K562 (cell line): ENCODE results near the gene PGPEP1. TPM values are rescaled to one million over a fixed set of nuclear protein-coding genes. Genes with fewer than 3 reads are reported as not detected.

Experiments
- ATF6 ChIP-seq: sonication (generic); formaldehyde crosslinking; IDR thresholded peaks from 2 replicates; pipeline ENCODE4 v1.4.0; 2020; ENCODE audit warnings: mild to moderate bottlenecking, missing genetic modification reagents
- BACH1 ChIP-seq: fragments of 200-800 bp; sonication (Bioruptor generic); IDR thresholded peaks from 2 replicates; pipeline ENCODE4 v1.6.1; 2016; ENCODE audit warnings: missing genetic modification characterization, missing compliant biosample characterization
- BRCA1 ChIP-seq, 2 experiments: fragments of 450-650 bp in 1 of 2; sonication (generic) in 1 of 2; formaldehyde crosslinking in 1 of 2; IDR thresholded peaks; 2 replicates each; pipeline versions ENCODE4 v1.5.0 to v1.6.1; 2017 to 2020; ENCODE audit warnings: mild to moderate bottlenecking in 1 of 2, missing genetic modification reagents in 1 of 2
- CBX5 ChIP-seq: IDR thresholded peaks from 2 replicates; pipeline ENCODE4 v1.6.1; 2014; ENCODE audit warnings: low read depth, borderline replicate concordance
- E2F5 ChIP-seq: sonication (generic); formaldehyde crosslinking; IDR thresholded peaks from 2 replicates; pipeline ENCODE4 v1.8.0; 2022; ENCODE audit warnings: mild to moderate bottlenecking, missing genetic modification reagents
- GTF2A2 ChIP-seq: IDR thresholded peaks from 2 replicates; pipeline ENCODE4 v1.6.1; 2016; ENCODE audit warnings: mild to moderate bottlenecking, missing genetic modification characterization, missing compliant biosample characterization
- GTF2B ChIP-seq: IDR thresholded peaks from 2 replicates; pipeline ENCODE4 v1.6.1; 2011; ENCODE audit not compliant: insufficient read length; ENCODE audit errors: extremely low read depth
- GTF3C2 ChIP-seq: IDR thresholded peaks from 3 replicates; pipeline ENCODE4 v1.6.1; 2011; ENCODE audit warnings: borderline replicate concordance, mild to moderate bottlenecking, moderate library complexity; ENCODE audit not compliant: insufficient read length; ENCODE audit errors: extremely low read depth
- MAX ChIP-seq: sonication (generic); formaldehyde crosslinking; IDR thresholded peaks from 2 replicates; pipeline ENCODE4 v1.9.0; 2022; ENCODE audit warnings: mild to moderate bottlenecking, missing genetic modification reagents
- MEF2D ChIP-seq: conservative IDR thresholded peaks from 2 replicates; pipeline ENCODE4 v1.6.1; 2016; ENCODE audit warnings: low read depth, missing genetic modification characterization, missing compliant biosample characterization
- MIER1 ChIP-seq: fragments of 450-650 bp; IDR thresholded peaks from 2 replicates; pipeline ENCODE4 v1.6.1; 2016; ENCODE audit warnings: antibody characterized with exemption, mild to moderate bottlenecking, low read depth
- POLR3A ChIP-seq: IDR thresholded peaks from 2 replicates; pipeline ENCODE4 v1.6.1; 2011; ENCODE audit warnings: borderline replicate concordance, mild to moderate bottlenecking, moderate library complexity; ENCODE audit not compliant: insufficient read length, insufficient read depth; ENCODE audit errors: extremely low read depth
- RBFOX2 ChIP-seq: fragments of 200-400 bp; formaldehyde crosslinking; IDR thresholded peaks from 2 replicates; pipeline ENCODE4 v1.6.1; 2017; ENCODE audit warnings: low read depth, mild to moderate bottlenecking, low read length, moderate library complexity
- STAT5A ChIP-seq: IDR thresholded peaks from 2 replicates; pipeline ENCODE4 v1.6.1; 2012; ENCODE audit warnings: low read length, inconsistent platforms, borderline replicate concordance
- TCFL5 ChIP-seq: fragments of 250-450 bp; sonication (Bioruptor Pico); conservative IDR thresholded peaks from 2 replicates; pipeline ENCODE4 v1.6.1; 2021; ENCODE audit warnings: mild to moderate bottlenecking, moderate library complexity, matching md5 sums
- ZNF655 ChIP-seq: fragments of 250-450 bp; sonication (Bioruptor Pico); IDR thresholded peaks from 2 replicates; pipeline ENCODE4 v1.5.0; 2021
- ZNF707 ChIP-seq: fragments of 250-450 bp; sonication (Bioruptor Pico); conservative IDR thresholded peaks from 2 replicates; pipeline ENCODE4 v1.8.0; 2022; ENCODE audit warnings: inconsistent platforms, mild to moderate bottlenecking, moderate library complexity
- ZNF766 ChIP-seq: fragments of 200-800 bp; sonication (Bioruptor generic); conservative IDR thresholded peaks from 2 replicates; pipeline ENCODE4 v1.6.1; 2016; ENCODE audit warnings: missing genetic modification characterization, missing compliant biosample characterization
- ZNF778 ChIP-seq: fragments of 450-650 bp; formaldehyde crosslinking; IDR thresholded peaks from 2 replicates; pipeline ENCODE4 v1.4.0; 2020; ENCODE audit warnings: mild to moderate bottlenecking, moderate library complexity
- polyA plus RNA-seq, 8 experiments: library from polyadenylated mRNA; depleted of rRNA in 4 of 8; stranded (reverse) in 5 of 8; unstranded in 3 of 8; fragments of >200 nt; fragmentation: Nextera tagmentation in 2 of 8; fragmentation: Illumina TruSeq in 1 of 8; extraction: Ambion mirVana in 2 of 8; extraction: Trizol in 1 of 8; gene quantifications; 2 replicates each; pipeline versions ENCODE4 v1.2.1 to v1.2.3, GENCODE V29; 2011 to 2014; ENCODE audit warnings: inconsistent platforms in 1 of 8, missing spikeins in 1 of 8
- total RNA-seq, 7 experiments: library from RNA; depleted of rRNA in 6 of 7; stranded (reverse); fragments of >200 nt in 6 of 7; fragmentation: Illumina TruSeq in 2 of 7; extraction: Trizol in 2 of 7; gene quantifications; 2 replicates each; pipeline versions ENCODE4 v1.2.1 to v1.2.3, GENCODE V29; 2011 to 2021; ENCODE audit warnings: low replicate concordance in 1 of 7

PGPEP1 gene
- total and polyA plus RNA-seq, 9 of the 15 experiments (the other 6 are each of a cell fraction or from before 2014, with no cell fraction given): 10.0 to 69.6 (median 33.5) TPM

- TF ChIP-seq GTF2B: no peak
- TF ChIP-seq ZNF778 (CRISPR knock-in tag): no peak
- no peak for TF ChIP-seq ZNF707 (CRISPR knock-in tag)
- no peak for TF ChIP-seq STAT5A
- TF ChIP-seq MEF2D (tag): no peak
- no peak for TF ChIP-seq POLR3A
- TF ChIP-seq RBFOX2: peak; percentile 47
- TF ChIP-seq MAX (CRISPR knock-in tag): peak; percentile 60
- no peak for TF ChIP-seq BRCA1 (IDR thresholded peaks at IDR 0.05)
- TF ChIP-seq BRCA1 (CRISPR knock-in tag; IDR thresholded peaks at IDR 0.05): no peak
- no peak for TF ChIP-seq MIER1
- no peak for TF ChIP-seq TCFL5 (CRISPR knock-in tag)
- no peak for TF ChIP-seq ZNF766 (CRISPR knock-in tag)
- TF ChIP-seq ATF6 (CRISPR knock-in tag): no peak
- no peak for TF ChIP-seq ZNF655 (CRISPR knock-in tag)
- TF ChIP-seq CBX5: no peak
- TF ChIP-seq GTF3C2: no peak
- TF ChIP-seq GTF2A2 (tag): no peak
- 0 out of 2 replicates have a peak, but pooled peaks have one; percentile 49 for TF ChIP-seq E2F5 (CRISPR knock-in tag)
- 0 out of 2 replicates have a peak, but pooled peaks have one; percentile 15 for TF ChIP-seq BACH1 (tag)
Measured at GRCh38 chr19:18414504-18415177, 74.2 kb downstream of the PGPEP1 start (continued).
